ENCODE results near the gene SMYD4.
"Not testable (repeated sequence)": the region's sequence is repeated elsewhere in the genome, so short reads cannot be mapped to it uniquely, and the experiment has no call there.

DNA sequence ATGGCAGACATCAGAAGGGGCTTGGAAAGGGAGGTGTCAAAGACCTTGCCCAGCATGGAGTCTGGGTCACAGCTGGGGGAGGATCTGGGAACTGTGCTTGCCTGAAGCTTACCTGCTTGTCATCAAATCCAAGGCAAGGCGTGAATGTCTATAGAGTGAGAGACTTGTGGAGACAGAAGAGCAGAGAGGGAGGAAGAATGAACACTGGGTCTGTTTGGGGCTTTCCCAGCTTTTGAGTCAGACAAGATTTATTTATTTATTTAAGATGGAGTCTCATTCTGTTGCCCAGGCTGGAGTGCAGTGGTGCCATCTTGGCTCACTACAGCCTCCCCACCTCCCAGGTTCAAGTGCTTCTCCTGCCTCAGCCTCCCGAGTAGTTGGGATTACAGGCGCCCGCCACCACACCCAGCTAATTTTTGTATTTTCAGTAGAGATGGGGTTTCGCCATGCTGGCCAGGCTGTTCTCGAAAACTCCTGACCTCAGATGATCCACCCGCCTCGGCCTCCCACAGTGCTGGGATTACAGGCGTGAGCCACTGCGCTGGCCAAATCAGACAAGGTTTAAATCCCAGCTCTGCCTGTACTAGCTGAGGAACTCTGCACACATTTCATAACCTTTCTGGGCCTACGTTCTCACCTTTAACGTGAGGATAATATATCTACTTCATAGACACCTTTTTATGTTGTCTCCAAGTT, 56.6 kb downstream of the SMYD4 start:
- TF ChIP-seq, protein P1, sequence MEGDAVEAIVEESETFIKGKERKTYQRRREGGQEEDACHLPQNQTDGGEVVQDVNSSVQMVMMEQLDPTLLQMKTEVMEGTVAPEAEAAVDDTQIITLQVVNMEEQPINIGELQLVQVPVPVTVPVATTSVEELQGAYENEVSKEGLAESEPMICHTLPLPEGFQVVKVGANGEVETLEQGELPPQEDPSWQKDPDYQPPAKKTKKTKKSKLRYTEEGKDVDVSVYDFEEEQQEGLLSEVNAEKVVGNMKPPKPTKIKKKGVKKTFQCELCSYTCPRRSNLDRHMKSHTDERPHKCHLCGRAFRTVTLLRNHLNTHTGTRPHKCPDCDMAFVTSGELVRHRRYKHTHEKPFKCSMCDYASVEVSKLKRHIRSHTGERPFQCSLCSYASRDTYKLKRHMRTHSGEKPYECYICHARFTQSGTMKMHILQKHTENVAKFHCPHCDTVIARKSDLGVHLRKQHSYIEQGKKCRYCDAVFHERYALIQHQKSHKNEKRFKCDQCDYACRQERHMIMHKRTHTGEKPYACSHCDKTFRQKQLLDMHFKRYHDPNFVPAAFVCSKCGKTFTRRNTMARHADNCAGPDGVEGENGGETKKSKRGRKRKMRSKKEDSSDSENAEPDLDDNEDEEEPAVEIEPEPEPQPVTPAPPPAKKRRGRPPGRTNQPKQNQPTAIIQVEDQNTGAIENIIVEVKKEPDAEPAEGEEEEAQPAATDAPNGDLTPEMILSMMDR (IDR thresholded peaks at IDR 0.05): not testable (repeated sequence)
- not testable (repeated sequence) for TF ChIP-seq EZH2 (IDR thresholded peaks at IDR 0.05)

All from neural progenitor cell (in vitro differentiated cells).